Heart left ventricle (tissue), 16 donors: Measurements from ENCODE around the gene C1orf141. TPM values are rescaled to one million over a fixed set of nuclear protein-coding genes. Genes with fewer than 3 reads are reported as not detected.
A peak's percentile ranks its signal among the peaks of the same experiment; 100 is the strongest.
"Not testable (repeated sequence)": the region's sequence is repeated elsewhere in the genome, so short reads cannot be mapped to it uniquely, and the experiment has no call there.

Experiments used
- ATAC-seq, 4 donors: fragments of 200-7000 bp; cut with Tn5 transposase; one replicate each; pipeline ENCODE4 v1.9.1; 2020 to 2022; ENCODE audit warnings: moderate library complexity in 4 of 4, mild to moderate bottlenecking in 3 of 4, moderate number of reproducible peaks in 1 of 4
- DNase-seq, 5 donors: peaks; one replicate each; pipeline ENCODE4 v3.0.0-alpha.2; 2020
- H3K27ac ChIP-seq, 12 donors: fragments of 200-600 bp; sonication (generic) in 4 of 12; one replicate each; pipeline versions ENCODE4 v1.5.0 to v1.8.0; 2016 to 2022; ENCODE audit warnings: mild to moderate bottlenecking in 2 of 12
- H3K27me3 ChIP-seq, 9 donors: fragments of 200-600 bp; sonication (generic) in 2 of 9; one replicate each; pipeline versions ENCODE4 v1.5.1 to v1.8.0; 2016 to 2022; ENCODE audit warnings: mild to moderate bottlenecking in 3 of 9
- H3K36me3 ChIP-seq, 9 donors: fragments of 200-600 bp; sonication (generic) in 2 of 9; one replicate each; pipeline versions ENCODE4 v1.5.0 to v1.8.0; 2018 to 2022; ENCODE audit warnings: mild to moderate bottlenecking in 2 of 9
- H3K4me1 ChIP-seq, 12 donors: fragments of 200-600 bp; sonication (generic) in 4 of 12; one replicate each; pipeline versions ENCODE4 v1.5.0 to v1.8.0; 2016 to 2022; ENCODE audit warnings: mild to moderate bottlenecking in 3 of 12
- H3K4me3 ChIP-seq, 12 donors: fragments of 200-600 bp; sonication (generic) in 4 of 12; one replicate each; pipeline versions ENCODE4 v1.5.0 to v1.8.0; 2017 to 2022; ENCODE audit warnings: mild to moderate bottlenecking in 9 of 12, moderate library complexity in 4 of 12
- H3K9me3 ChIP-seq, 12 donors: fragments of 200-600 bp; sonication (generic) in 4 of 12; one replicate each; pipeline versions ENCODE4 v1.5.0 to v1.8.0; 2016 to 2022; ENCODE audit warnings: mild to moderate bottlenecking in 1 of 12
- POLR2A ChIP-seq, 2 donors: fragments of 450-650 bp; IDR thresholded peaks; one replicate each; pipeline ENCODE4 v1.6.1; 2017; ENCODE audit warnings: antibody characterized with exemption in 2 of 2, mild to moderate bottlenecking in 2 of 2, moderate library complexity in 2 of 2
- WGBS, 4 donors: extraction: QIAGEN DNeasy Blood & Tissue Kit in 2 of 4; methylation state at CpG; one replicate each; pipeline versions ENCODE4 v1.1.5 to v1.1.7; 2013 to 2018; 5-methylcytosine and 5-hydroxymethylcytosine counted together
- intact Hi-C, 10 donors: fragments of 100-400 bp; cut with DNase I; formaldehyde crosslinking; loops; one replicate each; pipeline versions ENCODE4 v1.11.1 to v1.14.2; 2022
- polyA plus RNA-seq, 2 donors: library from polyadenylated mRNA; stranded (reverse); fragments of 200-250 nt; gene quantifications; one replicate each; pipeline ENCODE4 v1.2.3, GENCODE V29; 2013
- total RNA-seq, 9 donors: library from RNA; depleted of rRNA in 2 of 9; stranded (reverse); fragments of >200 nt in 2 of 9; fragmentation: NEBNext Ultra II Directional in 3 of 9; extraction: Animal tissue kit (Norgen Biotek cat#: 25700) in 3 of 9; gene quantifications; one replicate each; pipeline versions ENCODE4 v1.1.0 to v1.2.4, GENCODE V29; 2016 to 2023
- TF ChIP-seq, protein P1 (sequence below), 12 donors: fragments of 200-600 bp; sonication (generic) in 4 of 12; IDR thresholded peaks; one replicate each; pipeline versions ENCODE4 v1.5.0 to v1.8.0; 2018 to 2022; ENCODE audit warnings: antibody characterized with exemption in 12 of 12, mild to moderate bottlenecking in 5 of 12
- donor health status: ischemic (EF 13 %, LVEDD 7.1; RV severe dilation, severe dysfunction).
- donor health status: healthy with polysubstance abuse.
- donor health status: DM: no; HTN: yes; CAD: no.
- donor health status: DM: no; HTN: no; CAD: no.
- donor health status: ischemic (EF 25% LVEDD 6.9; RV normal size, moderate dysfunction).
- donor health status: ischemic (EF 25% LVEDD 5.7; RV mildly dilated, moderate dysfunction).
- donor health status: healthy.
- donor health status: DM: yes; HTN: yes; CAD: no.
- donor health status: ischemic (EF 35%, LVEDD 5.7; RV mildly dilated, moderate dysfunction).
- donor health status: nonischemic (EF 11% LVEDD 7.7; RV severe dilation, severe dysfunction).
- donor health status: DM: yes; HTN: yes; CAD: no.
- donor health status: PGD.
- donor health status: ischemic (EF 29% LVEDD 5.4; RV normal size, mild dysfunction).
- donor health status: nonischemic (EF 23%, LVEDD 6.1; RV moderate dilation, normal function).

C1orf141 gene
- total and polyA plus RNA-seq, 11 donors, result not detected

DNA sequence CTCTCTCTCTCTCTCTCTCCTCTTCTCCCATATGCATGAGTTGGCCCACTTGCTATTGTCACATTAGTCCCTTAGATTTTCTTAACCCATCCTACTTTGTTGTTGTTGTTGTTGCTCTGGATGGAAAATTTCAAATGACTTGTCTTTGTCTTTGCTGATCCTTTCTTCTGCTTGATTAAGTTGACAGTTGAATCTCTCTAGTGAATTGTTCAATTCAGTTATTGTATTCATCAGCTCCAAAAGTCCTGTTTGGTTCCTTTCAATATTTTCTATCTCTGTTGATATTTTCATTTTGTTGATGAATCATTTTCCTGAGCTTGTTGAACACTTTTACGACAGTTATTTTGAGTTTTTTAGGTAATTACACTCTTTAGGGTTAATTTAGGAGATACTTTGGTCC lies 62.0 kb downstream of the C1orf141 start:
- H3K4me1 ChIP-seq, result no peaks in the 10 kb centered on the region
- no peak overlapping the region for H3K4me3 ChIP-seq
- H3K27ac ChIP-seq, result no peak overlapping the region
- DNase-seq (no peak), ATAC-seq (no peak)
- no peaks in the 10 kb centered on the region for H3K36me3 ChIP-seq
- H3K9me3 ChIP-seq, result peaks cover 0 to 20% (median 3%) of the 10 kb centered on the region in 12 donors
- WGBS, 4 donors, result 90 to 96% (median 93%) methylated on average over 1 of the region's 1 CpG
- intact Hi-C loops, result no loop called here
- TF ChIP-seq, protein P1, sequence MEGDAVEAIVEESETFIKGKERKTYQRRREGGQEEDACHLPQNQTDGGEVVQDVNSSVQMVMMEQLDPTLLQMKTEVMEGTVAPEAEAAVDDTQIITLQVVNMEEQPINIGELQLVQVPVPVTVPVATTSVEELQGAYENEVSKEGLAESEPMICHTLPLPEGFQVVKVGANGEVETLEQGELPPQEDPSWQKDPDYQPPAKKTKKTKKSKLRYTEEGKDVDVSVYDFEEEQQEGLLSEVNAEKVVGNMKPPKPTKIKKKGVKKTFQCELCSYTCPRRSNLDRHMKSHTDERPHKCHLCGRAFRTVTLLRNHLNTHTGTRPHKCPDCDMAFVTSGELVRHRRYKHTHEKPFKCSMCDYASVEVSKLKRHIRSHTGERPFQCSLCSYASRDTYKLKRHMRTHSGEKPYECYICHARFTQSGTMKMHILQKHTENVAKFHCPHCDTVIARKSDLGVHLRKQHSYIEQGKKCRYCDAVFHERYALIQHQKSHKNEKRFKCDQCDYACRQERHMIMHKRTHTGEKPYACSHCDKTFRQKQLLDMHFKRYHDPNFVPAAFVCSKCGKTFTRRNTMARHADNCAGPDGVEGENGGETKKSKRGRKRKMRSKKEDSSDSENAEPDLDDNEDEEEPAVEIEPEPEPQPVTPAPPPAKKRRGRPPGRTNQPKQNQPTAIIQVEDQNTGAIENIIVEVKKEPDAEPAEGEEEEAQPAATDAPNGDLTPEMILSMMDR (IDR thresholded peaks at IDR 0.05), result no peak
- TF ChIP-seq POLR2A (IDR thresholded peaks at IDR 0.05), result no peak
- no peaks in the 10 kb centered on the region for H3K27me3 ChIP-seq

DNA sequence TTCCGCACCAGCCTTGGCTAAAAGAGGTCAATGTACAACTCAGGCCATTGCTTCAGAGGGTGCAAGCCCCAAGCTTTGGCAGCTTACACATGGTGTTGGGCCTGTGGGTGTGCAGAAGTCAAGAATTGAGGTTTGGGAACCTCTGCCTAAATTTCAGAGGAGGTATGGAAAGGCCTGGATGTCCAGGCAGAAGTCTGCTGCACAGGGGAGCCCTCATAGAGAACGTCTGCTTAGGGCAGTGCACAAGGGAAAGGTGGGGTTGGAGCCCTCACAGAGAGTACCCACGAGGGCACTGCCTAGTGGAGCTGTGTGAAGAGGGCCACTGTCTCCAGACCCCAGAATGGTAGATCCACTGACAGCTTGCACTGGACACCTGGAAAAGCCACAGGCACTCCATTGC lies 67.1 kb downstream of the C1orf141 start:
- H3K27ac ChIP-seq, H3K36me3 ChIP-seq, ATAC-seq, H3K4me1 ChIP-seq, H3K4me3 ChIP-seq, H3K27me3 ChIP-seq: not testable (repeated sequence)
- DNase-seq, result peak in 1 of 5 donors; percentile 28
- H3K9me3 ChIP-seq, result peaks cover 0 to 20% (median 2%) of the 10 kb centered on the region in 12 donors
- 59 to 64% (median 62%) methylated on average over 3 of the region's 3 CpGs for WGBS, 4 donors
- intact Hi-C loops, result loop anchor here in 1 of 10 donors (10.0 kb wide), 1 partner anchor 67 kb away; the partner anchor contains the start of gene C1orf141

DNA sequence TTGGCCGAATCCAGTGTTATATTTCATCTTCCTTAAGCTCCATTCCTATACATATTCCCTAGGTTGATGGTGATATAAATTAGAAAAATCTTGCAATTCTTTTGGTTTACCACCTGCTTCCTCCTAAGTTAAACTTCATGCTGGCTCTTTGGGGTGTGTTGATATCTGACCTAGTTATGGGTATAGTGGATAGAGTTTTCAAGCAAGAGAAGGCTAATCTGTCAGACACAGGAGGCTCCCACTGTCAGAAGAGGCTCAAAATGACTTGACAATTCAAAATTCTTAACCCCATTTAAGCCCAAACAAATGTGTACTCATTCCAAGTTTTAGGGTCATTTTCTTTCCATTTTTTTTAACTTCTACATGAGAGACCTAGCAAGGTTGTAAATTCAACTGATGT lies 72.4 kb downstream of the C1orf141 start:
- TF ChIP-seq POLR2A (IDR thresholded peaks at IDR 0.05), result no peak
- TF ChIP-seq, protein P1 (IDR thresholded peaks at IDR 0.05), result no peak
- no peak for ATAC-seq
- 94 to 95% (median 94%) methylated on average over 1 of the region's 1 CpG for WGBS, 4 donors

DNA sequence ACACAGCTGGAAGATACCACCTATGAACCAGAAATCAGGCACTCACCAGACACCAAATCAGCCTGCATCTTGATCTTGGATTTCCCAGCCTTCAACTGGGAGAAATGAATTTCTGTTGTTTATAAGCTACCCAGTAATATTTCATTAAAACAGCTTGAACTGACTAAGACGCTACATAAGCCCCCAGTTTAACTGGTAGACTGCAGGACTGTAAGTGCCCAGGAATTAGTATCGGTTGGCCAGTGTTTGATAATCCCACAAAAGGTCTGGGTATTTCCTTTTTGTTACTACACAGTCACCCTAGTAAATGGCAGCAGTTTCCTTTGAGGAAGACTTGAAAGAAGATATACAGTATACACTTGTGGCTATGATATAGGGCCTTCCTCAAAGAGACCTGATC lies 73.5 kb downstream of the C1orf141 start:
- ATAC-seq (no peak), DNase-seq (no peak)
- WGBS, 4 donors, result 81 to 91% (median 88%) methylated on average over 2 of the region's 2 CpGs
- Histone ChIP-seq H3K27me3 (no peaks in the 10 kb centered on the region), H3K4me3 (no peak overlapping the region), H3K4me1 (no peaks in the 10 kb centered on the region), H3K9me3 (no peaks in the 10 kb centered on the region), H3K36me3 (no peaks in the 10 kb centered on the region), H3K27ac (no peak overlapping the region)
- no peak for TF ChIP-seq POLR2A (IDR thresholded peaks at IDR 0.05)
- TF ChIP-seq, protein P1 (IDR thresholded peaks at IDR 0.05), result no peak
- intact Hi-C loops, result loop anchor here in 1 of 10 donors (10.0 kb wide), 1 partner anchor 74 kb away; the partner anchor contains the start of gene C1orf141

More for the DNA sequence above, 72.4 kb downstream of the C1orf141 start:
- H3K27me3 ChIP-seq, result no peaks in the 10 kb centered on the region
- no peak overlapping the region for H3K4me3 ChIP-seq
- H3K4me1 ChIP-seq, result no peaks in the 10 kb centered on the region
- intact Hi-C loops, result loop anchor here in 1 of 10 donors (10.0 kb wide), 1 partner anchor 72 kb away; the partner anchor contains the start of gene C1orf141
- no peak overlapping the region for H3K27ac ChIP-seq
- DNase-seq, result no peak
- H3K9me3 ChIP-seq, result peaks cover 0 to 4% (median 0%) of the 10 kb centered on the region in 12 donors
- H3K36me3 ChIP-seq, result no peaks in the 10 kb centered on the region

DNA sequence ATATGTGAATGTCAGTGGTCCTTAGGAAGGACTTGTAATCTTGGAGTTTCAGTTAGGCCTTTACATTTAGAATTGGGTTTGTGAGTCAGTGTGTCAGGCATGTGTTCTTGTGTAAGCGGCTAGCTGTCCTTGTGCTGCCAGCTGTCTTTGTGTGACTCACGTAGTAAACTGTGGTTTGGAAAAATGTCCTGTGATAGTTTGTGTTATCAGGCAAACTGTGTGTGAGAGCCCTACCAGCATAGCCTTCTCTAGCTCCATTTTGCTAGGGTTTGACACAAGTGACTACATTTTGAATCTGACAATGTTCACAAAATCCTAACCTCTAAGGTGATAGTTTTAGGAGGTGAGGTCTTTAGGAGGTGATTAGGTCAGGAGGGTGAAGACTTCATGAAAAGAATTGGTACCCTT lies 74.0 kb downstream of the C1orf141 start:
- peak in 3 of 4 donors; percentile 55 to 80 (median 71) for ATAC-seq
- TF ChIP-seq, protein P1 (IDR thresholded peaks at IDR 0.05), result no peak
- TF ChIP-seq POLR2A (IDR thresholded peaks at IDR 0.05), result no peak
- intact Hi-C loops, result loop anchor here in 1 of 10 donors (10.0 kb wide), 1 partner anchor 74 kb away; the partner anchor contains the start of gene C1orf141

More for the DNA sequence above, 74.0 kb downstream of the C1orf141 start:
- no peak for DNase-seq
- no peak overlapping the region for H3K4me3 ChIP-seq
- H3K27ac ChIP-seq, result no peak overlapping the region
- WGBS, 4 donors, result 58 to 92% (median 84%) methylated on average over 2 of the region's 2 CpGs
- H3K9me3 ChIP-seq, result no peaks in the 10 kb centered on the region
- no peaks in the 10 kb centered on the region for H3K36me3 ChIP-seq
- no peaks in the 10 kb centered on the region for H3K27me3 ChIP-seq
- no peaks in the 10 kb centered on the region for H3K4me1 ChIP-seq
